T-cell (primary cell): ENCODE measurements around the gene PIK3AP1. TPM values are rescaled to one million over a fixed set of nuclear protein-coding genes. Genes with fewer than 3 reads are reported as not detected.

Source experiments
- ATAC-seq, 4 experiments: fragments of 200-7000 bp in 3 of 4; fragments of 150-1000 bp in 1 of 4; cut with Tn5 transposase; replicated peaks in 1 of 4; 1 replicate in 3 of 4; 2 replicates in 1 of 4; pipeline ENCODE4 v1.10.0; 2021; ENCODE audit warnings: moderate library complexity in 3 of 4, mild to moderate bottlenecking in 2 of 4, moderate number of reproducible peaks in 1 of 4
- CTCF ChIA-PET, 2 donors: fragments of 300-600 bp; sonication (Branson Sonifier 250); formaldehyde crosslinking; loops; one replicate each; lab custom pipeline; 2022; ENCODE audit warnings: antibody characterized with exemption in 2 of 2; lab: Charles Lee
- POLR2A ChIA-PET, 2 donors: fragments of 300-600 bp; sonication (Branson Sonifier 250); formaldehyde crosslinking; loops; one replicate each; lab custom pipeline; 2022; ENCODE audit warnings: antibody characterized with exemption in 2 of 2; lab: Charles Lee
- DNase-seq, 35 experiments: peaks; one replicate each; pipeline versions ENCODE4 v3.0.0 to v3.0.0-alpha.2; 2013 to 2023
- H3K27ac ChIP-seq: one replicate; pipeline ENCODE4 v1.5.1; 2013; ENCODE audit warnings: low read length
- H3K27me3 ChIP-seq, 2 experiments: replicated peaks in 1 of 2; 1 replicate in 1 of 2; 2 replicates in 1 of 2; pipeline versions ENCODE4 v1.6.1 to v1.7.0; 2013; ENCODE audit warnings: low read length in 1 of 2, mixed read lengths in 1 of 2; ENCODE audit not compliant: control insufficient read depth in 2 of 2, insufficient read depth in 2 of 2; ENCODE audit errors: extremely low read depth in 1 of 2
- H3K36me3 ChIP-seq, 2 donors: 1 replicate in 1 of 2; 2 replicates in 1 of 2; pipeline versions ENCODE4 v1.6.1 to v1.7.0; 2013; ENCODE audit warnings: low read length in 1 of 2; ENCODE audit not compliant: control insufficient read depth in 2 of 2, insufficient read depth in 1 of 2; ENCODE audit errors: extremely low read depth in 1 of 2
- H3K4me1 ChIP-seq, 2 experiments: 1 replicate in 1 of 2; 2 replicates in 1 of 2; pipeline versions ENCODE4 v1.6.1 to v1.7.0; 2013; ENCODE audit warnings: low read length in 2 of 2, mixed read lengths in 1 of 2; ENCODE audit not compliant: insufficient read depth in 2 of 2, control insufficient read depth in 1 of 2; ENCODE audit errors: extremely low read depth in 1 of 2
- H3K4me3 ChIP-seq, 2 donors: 1 replicate in 1 of 2; 2 replicates in 1 of 2; pipeline versions ENCODE4 v1.5.1 to v1.7.0; 2013; ENCODE audit warnings: mild to moderate bottlenecking in 2 of 2, low read length in 1 of 2, moderate library complexity in 1 of 2; ENCODE audit not compliant: control insufficient read depth in 1 of 2; ENCODE audit errors: extremely low read depth in 1 of 2
- H3K9me3 ChIP-seq: 2 replicates; pipeline ENCODE4 v1.7.0; 2013
- H3K27ac Mint-ChIP-seq, 2 donors: one replicate each; pipeline ENCODE4 v1.8.0; 2020 to 2021; ENCODE audit warnings: mild to moderate bottlenecking in 2 of 2, mixed read lengths in 2 of 2
- H3K27me3 Mint-ChIP-seq, 2 donors: one replicate each; pipeline ENCODE4 v1.8.0; 2021 to 2022; ENCODE audit warnings: mixed read lengths in 2 of 2
- H3K36me3 Mint-ChIP-seq: one replicate; pipeline ENCODE4 v1.8.0; 2021; ENCODE audit warnings: mixed read lengths
- H3K4me1 Mint-ChIP-seq, 3 donors: one replicate each; pipeline ENCODE4 v1.8.0; 2020 to 2022; ENCODE audit warnings: mixed read lengths in 3 of 3, mild to moderate bottlenecking in 1 of 3
- H3K4me3 Mint-ChIP-seq, 3 donors: one replicate each; pipeline ENCODE4 v1.8.0; 2020 to 2022; ENCODE audit warnings: mild to moderate bottlenecking in 3 of 3, mixed read lengths in 3 of 3, moderate library complexity in 3 of 3
- H3K9me3 Mint-ChIP-seq, 3 donors: one replicate each; pipeline ENCODE4 v1.8.0; 2020 to 2022; ENCODE audit warnings: mixed read lengths in 3 of 3
- WGBS: methylation state at CpG from one replicate; pipeline ENCODE4 v1.1.5; 2013; ENCODE audit warnings: missing lambda C conversion rate; ENCODE audit not compliant: insufficient coverage; 5-methylcytosine and 5-hydroxymethylcytosine counted together
- total RNA-seq, 35 experiments: library from RNA in 6 of 35; stranded (reverse) in 6 of 35; fragments of 120-200 nt in 1 of 35; gene quantifications; one replicate each; pipeline versions ENCODE4 v1.2.1 to v1.2.4 and lab custom pipeline; 2013 to 2026

The PIK3AP1 gene
- total RNA-seq, 5 donors from 2014 or later (not counting 1 experiment from before 2014, with no cell fraction given), result 4.9 to 9.5 (median 7.9) TPM

DNA sequence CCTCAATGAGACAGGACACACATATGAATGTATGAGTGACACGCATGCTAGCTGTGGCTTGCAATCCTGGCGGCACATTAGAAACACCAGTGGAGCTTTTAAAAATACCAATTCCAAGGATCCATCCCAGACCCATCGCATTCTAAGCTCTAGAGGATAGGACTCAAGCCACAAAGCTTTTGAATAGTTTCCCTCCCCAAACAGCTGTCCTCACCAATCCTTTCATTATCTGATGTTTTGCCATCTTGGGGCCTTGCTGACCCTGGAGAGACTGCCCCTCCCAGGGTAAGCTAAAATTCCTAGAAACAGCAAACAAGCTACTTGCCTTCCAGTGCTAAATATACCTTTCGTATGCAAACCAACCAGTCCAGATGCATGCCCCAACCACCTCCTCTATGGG is 124.6 kb downstream of the PIK3AP1 start:
- Histone ChIP-seq H3K27me3 (no peaks in the 10 kb centered on the region), H3K9me3 (no peaks in the 10 kb centered on the region), H3K4me1 (peaks cover 0 to 5% of the 10 kb centered on the region in 2 experiments), H3K27ac (no peak overlapping the region), H3K36me3 (no peaks in the 10 kb centered on the region), H3K4me3 (no peak overlapping the region)
- DNase-seq (no peak), ATAC-seq (no peak)
- Mint-ChIP-seq H3K36me3 (peaks cover 7% of the 10 kb centered on the region), H3K9me3 (no peaks in the 10 kb centered on the region), H3K27ac (no peak overlapping the region), H3K4me1 (peaks cover 7 to 11% (median 9%) of the 10 kb centered on the region in 3 donors), H3K27me3 (peaks cover 0 to 3% of the 10 kb centered on the region in 2 donors), H3K4me3 (no peak overlapping the region)
- POLR2A ChIA-PET, result no interaction called here
- WGBS, result 100% methylated on average over 4 of the region's 4 CpGs
- CTCF ChIA-PET, result no interaction called here

GRCh38 chr10:96591946-96592345 is 128.4 kb downstream of the PIK3AP1 start:
- DNase-seq, result no peak
- no peak for ATAC-seq
- Mint-ChIP-seq H3K9me3 (no peaks in the 10 kb centered on the region), H3K27me3 (peaks cover 0 to 3% of the 10 kb centered on the region in 2 donors), H3K27ac (no peak overlapping the region), H3K4me3 (no peak overlapping the region), H3K36me3 (peaks cover 7% of the 10 kb centered on the region), H3K4me1 (peaks cover 9 to 12% (median 11%) of the 10 kb centered on the region in 3 donors)
- WGBS, result no CpG with 5 or more reads among the region's 1 CpG
- CTCF ChIA-PET, result interaction anchor here in 1 of 2 donors (0.7 kb wide), 1 partner anchor 444 kb away, joined by 3 read pairs; no protein-coding TSS in a partner anchor
- Histone ChIP-seq H3K4me1 (peaks cover 7 to 22% of the 10 kb centered on the region in 2 experiments), H3K9me3 (no peaks in the 10 kb centered on the region), H3K27ac (no peak overlapping the region), H3K36me3 (no peaks in the 10 kb centered on the region), H3K4me3 (no peak overlapping the region), H3K27me3 (no peaks in the 10 kb centered on the region)
- POLR2A ChIA-PET, result interaction anchor here in 1 of 2 donors (1.2 kb wide), 1 partner anchor 26 kb away, joined by 5 read pairs; no protein-coding TSS in a partner anchor

GRCh38 chr10:96588616-96589419 is 131.5 kb downstream of the PIK3AP1 start:
- no peaks in the 10 kb centered on the region for H3K9me3 ChIP-seq
- 88% methylated on average over 1 of the region's 5 CpGs for WGBS
- Mint-ChIP-seq H3K36me3 (no peaks in the 10 kb centered on the region), H3K4me3 (no peak overlapping the region), H3K27me3 (peaks cover 0 to 3% of the 10 kb centered on the region in 2 donors), H3K4me1 (peaks cover 25 to 30% (median 27%) of the 10 kb centered on the region in 3 donors), H3K27ac (no peak overlapping the region), H3K9me3 (no peaks in the 10 kb centered on the region)
- H3K27me3 ChIP-seq, result no peaks in the 10 kb centered on the region
- H3K4me1 ChIP-seq, result peaks cover 16 to 37% of the 10 kb centered on the region in 2 experiments
- H3K4me3 ChIP-seq, result no peak overlapping the region
- no peaks in the 10 kb centered on the region for H3K36me3 ChIP-seq
- peak overlapping the region; percentile 96 for H3K27ac ChIP-seq
- no peak for DNase-seq
- ATAC-seq, result no peak
- ChIA-PET CTCF (no interaction called here), POLR2A (no interaction called here)

- Mint-ChIP-seq H3K4me3 (no peak overlapping the region), H3K36me3 (no peaks in the 10 kb centered on the region), H3K27me3 (peaks cover 0 to 3% of the 10 kb centered on the region in 2 donors), H3K27ac (no peak overlapping the region), H3K9me3 (no peaks in the 10 kb centered on the region), H3K4me1 (peaks cover 32 to 37% (median 35%) of the 10 kb centered on the region in 3 donors)
- no CpG with 5 or more reads among the region's 4 CpGs for WGBS
- peak in 1 of 35 experiments; percentile 6 for DNase-seq
- POLR2A ChIA-PET, result interaction anchor here (0.5 to 0.6 kb wide), 2 partner anchors 38 to 894 kb away, joined by 3 to 5 read pairs; no protein-coding TSS in a partner anchor
- Histone ChIP-seq H3K4me3 (peak overlapping the region in 1 of 2 donors; percentile 61), H3K27ac (peak overlapping the region; percentile 96), H3K9me3 (no peaks in the 10 kb centered on the region), H3K27me3 (no peaks in the 10 kb centered on the region), H3K36me3 (no peaks in the 10 kb centered on the region), H3K4me1 (peaks cover 23 to 39% of the 10 kb centered on the region in 2 experiments)
- CTCF ChIA-PET, result no interaction called here
- ATAC-seq, result no peak
Observed at GRCh38 chr10:96588060-96588554, 132.2 kb downstream of the PIK3AP1 start.

GRCh38 chr10:96587264-96588059 is 132.9 kb downstream of the PIK3AP1 start:
- ATAC-seq (peak; percentile 35 to 43 (median 42)), DNase-seq (peak in 11 of 35 experiments; percentile 10 to 62 (median 25))
- H3K36me3 Mint-ChIP-seq, result no peaks in the 10 kb centered on the region
- Histone ChIP-seq H3K36me3 (no peaks in the 10 kb centered on the region), H3K27me3 (no peaks in the 10 kb centered on the region), H3K4me3 (peak overlapping the region; percentile 61 to 67), H3K4me1 (peaks cover 26 to 41% of the 10 kb centered on the region in 2 experiments), H3K27ac (peak overlapping the region; percentile 96), H3K9me3 (no peaks in the 10 kb centered on the region)
- ChIA-PET CTCF (interaction anchor here in 1 of 2 donors (0.7 kb wide), 1 partner anchor 53 kb away, joined by 4 read pairs; no protein-coding TSS in a partner anchor), POLR2A (interaction anchor here (0.5 to 0.7 kb wide), 4 partner anchors 38 to 1021 kb away, joined by 3 to 5 read pairs (median 3); no protein-coding TSS in a partner anchor)
- no peak overlapping the region for H3K27ac Mint-ChIP-seq
- H3K4me3 Mint-ChIP-seq, result no peak overlapping the region
- peaks cover 38 to 43% (median 41%) of the 10 kb centered on the region in 3 donors for H3K4me1 Mint-ChIP-seq
- 0% methylated on average over 14 of the region's 25 CpGs for WGBS
- peaks cover 0 to 3% of the 10 kb centered on the region in 2 donors for H3K27me3 Mint-ChIP-seq
- no peaks in the 10 kb centered on the region for H3K9me3 Mint-ChIP-seq
